ENCODE results near the gene PADI3. TPM values are rescaled to one million over a fixed set of nuclear protein-coding genes. Genes with fewer than 3 reads are reported as not detected.

Gene PADI3
- total and polyA plus RNA-seq, 2 donors (not counting 3 experiments of a cell fraction or from before 2014, with no cell fraction given), result not detected

DNA sequence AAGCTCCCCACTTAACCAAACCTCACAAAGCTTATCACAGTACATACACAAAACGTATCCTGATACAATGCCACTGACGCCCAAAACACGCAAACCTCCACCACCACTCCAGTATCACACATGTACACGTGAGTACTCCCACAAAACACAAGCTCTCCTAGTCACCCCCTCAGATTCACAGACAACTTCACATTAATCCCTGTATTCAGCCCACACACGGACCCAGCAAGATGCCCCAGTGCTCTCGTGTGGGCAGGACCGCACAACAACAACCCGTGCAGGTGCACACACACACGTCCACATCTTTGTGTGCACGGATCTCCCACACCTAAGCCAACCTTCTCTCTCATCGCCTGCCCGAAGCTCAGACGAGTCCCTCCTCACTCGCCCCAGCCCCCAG, 26.3 kb upstream of the PADI3 start:
- Histone ChIP-seq H2AFZ (ENCODE audit: low read depth, low read length) (no peak overlapping the region), H4K20me1 (replicated peaks; ENCODE audit: control insufficient read depth, extremely low read depth, insufficient read depth, low read length) (no peaks in the 10 kb centered on the region), H3K79me2 (ENCODE audit: control insufficient read depth, insufficient read depth, low read length) (no peaks in the 10 kb centered on the region), H3K4me2 (ENCODE audit: insufficient read depth, low read length) (no peak overlapping the region), H3K9me3 (replicated peaks; ENCODE audit: control insufficient read depth, insufficient read depth, low read length) (no peaks in the 10 kb centered on the region), H3K36me3 (ENCODE audit: control insufficient read depth in 2 of 2, extremely low read depth in 1 of 2, insufficient read depth in 2 of 2, low read length in 2 of 2) (no peaks in the 10 kb centered on the region), H3K27ac (ENCODE audit: insufficient read depth, low read depth, low read length) (no peak overlapping the region), H3K4me1 (ENCODE audit: control insufficient read depth, extremely low read depth, insufficient read depth, low read length) (no peaks in the 10 kb centered on the region), H3K27me3 (ENCODE audit: control insufficient read depth in 2 of 2, insufficient read depth in 2 of 2, low read length in 2 of 2) (no peaks in the 10 kb centered on the region), H3K9me1 (replicated peaks; ENCODE audit: control insufficient read depth, extremely low read depth, insufficient read depth, low read length) (no peaks in the 10 kb centered on the region), H3K9ac (replicated peaks; ENCODE audit: extremely low read depth, insufficient read depth, low read length) (no peak overlapping the region), H3K4me3 (replicated peaks in 1 of 3; ENCODE audit: insufficient read depth in 1 of 3, low read depth in 1 of 3, low read length in 3 of 3) (no peak overlapping the region)
- DNase-seq (ENCODE audit: low read depth, low spot score) (no peak), FAIRE-seq (no peak)
- intact Hi-C loops (cut with micrococcal nuclease) (no loop called here), dilution Hi-C loops (cut with MboI; ENCODE audit: extremely low pct_ligation_motif_present, low sequenced_read_pairs) (no loop called here)
- POLR2A ChIA-PET, result no interaction called here
- no TSS peak for BruUV-seq (replicated peaks)
- TF ChIP-seq MYC (IDR thresholded peaks at IDR 0.05; ENCODE audit: low read depth, low read length) (no peak), POLR2AphosphoS5 (IDR thresholded peaks at IDR 0.05; ENCODE audit: insufficient read depth, low read depth, low read length) (no peak), GATA2 (IDR thresholded peaks at IDR 0.05; ENCODE audit: insufficient read depth, insufficient read length, low read depth, low read length) (no peak), EZH2 (IDR thresholded peaks at IDR 0.05; ENCODE audit: borderline replicate concordance, low read depth, low read length, severe bottlenecking) (no peak), JUN (IDR thresholded peaks at IDR 0.05; ENCODE audit: borderline replicate concordance, insufficient read depth, insufficient read length, low read depth) (no peak), POLR2A (IDR thresholded peaks at IDR 0.05; ENCODE audit: low read depth, low read length) (no peak)
- TF ChIP-seq, protein P1, sequence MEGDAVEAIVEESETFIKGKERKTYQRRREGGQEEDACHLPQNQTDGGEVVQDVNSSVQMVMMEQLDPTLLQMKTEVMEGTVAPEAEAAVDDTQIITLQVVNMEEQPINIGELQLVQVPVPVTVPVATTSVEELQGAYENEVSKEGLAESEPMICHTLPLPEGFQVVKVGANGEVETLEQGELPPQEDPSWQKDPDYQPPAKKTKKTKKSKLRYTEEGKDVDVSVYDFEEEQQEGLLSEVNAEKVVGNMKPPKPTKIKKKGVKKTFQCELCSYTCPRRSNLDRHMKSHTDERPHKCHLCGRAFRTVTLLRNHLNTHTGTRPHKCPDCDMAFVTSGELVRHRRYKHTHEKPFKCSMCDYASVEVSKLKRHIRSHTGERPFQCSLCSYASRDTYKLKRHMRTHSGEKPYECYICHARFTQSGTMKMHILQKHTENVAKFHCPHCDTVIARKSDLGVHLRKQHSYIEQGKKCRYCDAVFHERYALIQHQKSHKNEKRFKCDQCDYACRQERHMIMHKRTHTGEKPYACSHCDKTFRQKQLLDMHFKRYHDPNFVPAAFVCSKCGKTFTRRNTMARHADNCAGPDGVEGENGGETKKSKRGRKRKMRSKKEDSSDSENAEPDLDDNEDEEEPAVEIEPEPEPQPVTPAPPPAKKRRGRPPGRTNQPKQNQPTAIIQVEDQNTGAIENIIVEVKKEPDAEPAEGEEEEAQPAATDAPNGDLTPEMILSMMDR (IDR thresholded peaks at IDR 0.05; ENCODE audit: extremely low read depth in 1 of 2, insufficient read depth in 1 of 2, low read depth in 1 of 2, low read length in 2 of 2), result no peak
- TF ChIP-seq, protein P2, sequence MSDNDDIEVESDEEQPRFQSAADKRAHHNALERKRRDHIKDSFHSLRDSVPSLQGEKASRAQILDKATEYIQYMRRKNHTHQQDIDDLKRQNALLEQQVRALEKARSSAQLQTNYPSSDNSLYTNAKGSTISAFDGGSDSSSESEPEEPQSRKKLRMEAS (IDR thresholded peaks at IDR 0.05; ENCODE audit: insufficient read depth, insufficient read length), result no peak
- CTCF ChIA-PET, result no interaction called here

Data from endothelial cell of umbilical vein (primary cell).